HG03025 (cell line): ENCODE measurements around the gene PRR13.
"Not testable (repeated sequence)": the region's sequence is repeated elsewhere in the genome, so short reads cannot be mapped to it uniquely, and the experiment has no call there.

Experiments
- ATAC-seq: cut with Tn5 transposase; IDR thresholded peaks from one replicate; pipeline ENCODE4 v1.9.1; 2021; ENCODE audit warnings: mild to moderate bottlenecking, moderate library complexity; ENCODE audit not compliant: unreplicated experiment, low FRiP score

The PRR13 gene

DNA sequence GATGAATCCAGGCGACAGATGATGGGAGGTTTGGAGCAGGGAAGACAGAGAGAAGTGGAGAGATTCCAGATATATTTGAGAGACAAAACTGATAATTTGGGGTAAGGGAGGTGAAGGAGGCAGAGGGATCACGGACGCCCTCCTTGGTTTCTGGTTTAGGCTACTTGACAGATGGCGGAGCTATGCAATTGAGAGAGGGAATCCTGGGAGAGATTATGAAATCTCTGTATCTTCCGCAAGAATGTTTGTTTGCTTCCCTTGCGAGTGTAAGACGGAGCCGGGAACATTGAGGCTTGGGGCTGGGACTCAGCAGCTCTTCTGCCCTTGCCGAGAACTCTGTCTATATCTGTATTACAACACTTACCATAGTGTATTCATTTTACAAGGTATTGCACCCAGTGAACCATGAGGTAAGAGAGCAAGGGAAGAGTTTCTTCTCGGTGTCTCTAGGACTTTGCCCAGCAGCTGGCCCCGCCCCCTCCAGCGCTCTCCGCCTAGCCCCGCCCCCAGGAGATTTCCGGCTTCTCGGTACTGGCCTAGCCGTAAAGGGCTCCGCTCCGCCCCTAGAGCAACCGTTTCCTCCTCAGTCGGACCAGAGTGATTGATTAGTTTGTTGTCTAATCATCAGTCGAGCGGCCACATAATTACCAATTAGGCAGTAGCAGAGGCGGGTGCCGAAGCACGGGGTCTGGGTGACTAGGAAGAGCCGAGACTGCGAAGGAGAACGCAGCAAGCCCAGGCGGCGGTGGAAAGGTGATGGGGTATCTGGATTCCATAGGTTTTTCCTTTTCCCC, at the start of gene PRR13:
TSS of gene PRR13 (plus strand) at position 695 of the 794 bp plus-strand sequence. CDS start 981 bp downstream, outside the sequence.
- peak; percentile 89 for ATAC-seq

DNA sequence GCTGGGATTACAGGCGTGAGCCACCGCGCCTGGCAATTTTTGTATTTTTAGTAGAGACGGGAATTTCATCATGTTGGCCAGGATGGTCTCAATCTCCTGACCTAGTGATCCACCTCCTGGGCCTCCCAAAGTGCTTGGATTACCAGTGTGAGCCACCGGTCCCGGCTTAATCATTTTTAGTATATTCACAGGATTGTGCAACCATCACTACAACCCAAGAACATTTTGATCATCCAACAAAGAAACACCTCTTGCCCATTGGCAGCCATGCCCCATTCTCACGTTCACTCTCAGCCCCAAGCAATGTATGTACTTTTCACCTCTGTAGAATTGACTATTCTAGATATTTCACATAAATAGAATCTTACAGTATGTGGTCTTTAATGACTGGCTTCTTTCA, 41.6 kb upstream of the PRR13 start:
- ATAC-seq = no peak

GRCh38 chr12:53402351-53402750, 39.2 kb upstream of the PRR13 start:
- not testable (repeated sequence) for ATAC-seq

GRCh38 chr12:53402871-53403270, 38.7 kb upstream of the PRR13 start:
- ATAC-seq = no peak

- ATAC-seq = no peak
These were observed 30.6 kb upstream of the PRR13 start for GRCh38 chr12:53410951-53411350.

DNA sequence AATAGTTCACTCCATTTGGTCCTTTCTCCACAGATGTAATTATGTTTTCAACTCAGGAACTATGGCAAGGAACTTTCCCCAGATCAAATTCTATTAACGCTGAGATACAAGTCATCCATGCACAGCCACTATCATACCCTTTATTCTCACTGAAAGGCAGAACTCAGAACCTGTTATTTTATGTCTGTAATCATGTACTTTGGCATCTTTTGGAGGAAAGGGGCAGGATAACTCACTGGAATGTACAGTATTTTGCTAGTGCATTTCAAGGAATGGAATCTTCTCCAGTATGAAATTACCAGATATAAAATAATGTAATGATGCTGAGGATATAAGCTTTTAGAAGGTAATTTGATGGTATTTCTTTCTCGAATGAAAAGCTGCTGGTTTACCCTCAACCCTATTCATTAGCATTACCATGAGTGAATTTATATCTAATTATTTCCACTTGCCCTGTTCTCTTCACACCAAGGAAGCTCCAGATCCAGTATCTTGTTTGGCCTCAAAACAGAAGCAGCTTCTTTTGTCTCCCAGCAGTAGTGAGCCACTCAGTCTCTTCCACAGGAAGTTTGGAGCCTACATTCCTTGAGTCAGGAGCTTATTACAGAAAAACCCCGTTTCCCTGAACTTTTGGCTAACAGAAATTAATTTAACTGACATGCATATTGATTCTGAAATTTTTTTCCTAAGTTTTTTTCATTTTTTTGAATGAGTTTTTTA, 27.9 kb upstream of the PRR13 start:
- ATAC-seq = no peak

- no peak for ATAC-seq
These were observed 26.6 kb upstream of the PRR13 start for GRCh38 chr12:53414756-53415417.

DNA sequence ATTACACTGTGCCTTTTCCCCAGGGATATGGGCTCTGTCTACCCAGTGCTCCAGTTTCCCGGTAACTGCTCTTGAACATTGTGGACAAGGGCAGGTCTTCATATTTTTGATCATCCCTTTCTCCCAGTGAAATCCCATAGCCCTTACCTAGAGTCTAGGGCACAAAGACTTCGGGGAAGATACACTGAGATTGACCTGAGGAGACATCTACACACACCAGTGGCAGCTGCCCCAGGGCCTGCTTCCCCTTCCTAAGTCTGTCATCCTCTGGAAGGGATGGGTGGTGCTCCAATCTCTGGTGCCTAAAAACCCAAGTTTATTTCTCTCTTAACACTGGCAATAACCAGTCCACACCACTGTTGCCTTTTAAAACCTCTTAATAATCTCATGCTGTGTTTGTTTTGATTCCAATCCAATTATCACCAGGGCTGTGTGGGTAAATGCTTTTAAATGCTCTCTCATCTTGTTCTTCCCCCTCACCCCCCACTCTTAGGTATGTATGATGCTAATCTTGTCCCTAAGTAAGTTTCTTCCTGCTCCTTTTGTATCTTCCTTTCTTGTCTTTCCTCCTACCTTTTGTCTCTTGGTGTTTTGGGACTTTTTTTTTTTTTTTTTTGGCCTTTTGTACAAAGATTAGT, 25.7 kb upstream of the PRR13 start:
- ATAC-seq = not testable (repeated sequence)

DNA sequence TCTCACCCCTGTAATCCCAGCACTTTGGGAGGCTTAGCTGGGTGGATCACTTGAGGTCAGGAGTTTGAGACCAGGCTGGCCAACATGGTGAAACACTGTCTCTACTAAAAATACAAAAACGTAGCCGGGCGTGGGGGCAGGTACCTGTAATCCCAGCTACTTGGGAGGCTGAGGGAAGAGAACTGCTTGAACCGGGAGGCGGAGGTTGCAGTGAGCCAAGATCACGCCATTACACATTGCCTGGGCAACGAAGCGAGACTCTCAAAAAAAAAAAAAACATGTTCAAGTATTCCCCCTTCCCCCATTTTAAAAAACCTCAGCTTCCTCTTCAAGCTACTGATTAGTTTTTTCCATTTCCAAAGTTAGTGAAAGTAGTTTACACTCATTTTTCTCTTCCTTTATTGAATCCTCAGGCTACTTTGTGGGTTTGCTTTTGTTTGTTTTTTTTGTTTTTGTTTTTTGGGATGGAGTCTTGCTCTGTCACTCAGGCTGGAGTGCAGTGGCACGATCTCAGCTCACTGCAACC, 24.2 kb upstream of the PRR13 start:
- not testable (repeated sequence) for ATAC-seq

DNA sequence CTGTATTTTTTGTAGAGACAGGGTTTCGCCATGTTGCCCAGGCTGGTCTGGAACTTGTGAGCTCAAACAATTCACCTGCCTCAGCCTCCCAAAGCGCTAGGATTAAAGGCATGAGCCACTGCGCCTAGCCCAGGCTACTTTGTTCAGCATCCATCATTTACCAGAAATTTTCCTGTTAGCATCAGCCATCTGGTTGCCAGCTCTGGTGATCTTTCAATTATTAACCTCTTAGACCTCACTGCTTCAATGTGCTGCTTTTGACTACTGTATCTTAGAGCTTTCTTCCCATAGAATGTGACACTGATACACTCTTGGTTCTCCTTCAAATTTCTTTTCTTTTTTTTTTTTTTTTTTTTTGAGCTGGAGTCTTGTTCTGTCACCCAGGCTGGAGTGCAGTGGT, 23.3 kb upstream of the PRR13 start:
- ATAC-seq = no peak

- no peak for ATAC-seq
These were observed 21.8 kb upstream of the PRR13 start for GRCh38 chr12:53419756-53420155.

DNA sequence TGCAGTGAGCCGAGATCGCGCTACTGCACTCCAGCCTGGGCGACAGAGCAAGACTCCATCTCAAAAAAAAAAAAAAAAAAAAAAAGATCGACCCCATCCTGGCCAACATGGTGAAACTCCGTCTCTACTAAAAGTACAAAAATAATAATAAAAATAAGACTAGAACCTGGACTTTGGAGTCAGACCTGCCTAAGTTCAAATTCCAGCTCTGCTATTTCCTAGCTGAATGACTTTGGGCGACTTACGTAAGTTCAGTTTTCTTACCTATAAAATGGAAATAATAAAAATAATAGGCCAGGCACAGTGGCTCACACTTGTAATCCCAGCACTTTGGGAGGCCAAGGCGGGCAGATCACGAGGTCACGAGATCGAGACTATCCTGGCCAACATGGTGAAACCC, 19.3 kb upstream of the PRR13 start:
- ATAC-seq = not testable (repeated sequence)

GRCh38 chr12:53423597-53423996, 17.9 kb upstream of the PRR13 start, which contains the start of gene AMHR2:
Gene AMHR2, plus strand, starts transcription at chr12:53423855. Its CDS starts 80 bp downstream, at chr12:53423935.
- no peak for ATAC-seq

DNA sequence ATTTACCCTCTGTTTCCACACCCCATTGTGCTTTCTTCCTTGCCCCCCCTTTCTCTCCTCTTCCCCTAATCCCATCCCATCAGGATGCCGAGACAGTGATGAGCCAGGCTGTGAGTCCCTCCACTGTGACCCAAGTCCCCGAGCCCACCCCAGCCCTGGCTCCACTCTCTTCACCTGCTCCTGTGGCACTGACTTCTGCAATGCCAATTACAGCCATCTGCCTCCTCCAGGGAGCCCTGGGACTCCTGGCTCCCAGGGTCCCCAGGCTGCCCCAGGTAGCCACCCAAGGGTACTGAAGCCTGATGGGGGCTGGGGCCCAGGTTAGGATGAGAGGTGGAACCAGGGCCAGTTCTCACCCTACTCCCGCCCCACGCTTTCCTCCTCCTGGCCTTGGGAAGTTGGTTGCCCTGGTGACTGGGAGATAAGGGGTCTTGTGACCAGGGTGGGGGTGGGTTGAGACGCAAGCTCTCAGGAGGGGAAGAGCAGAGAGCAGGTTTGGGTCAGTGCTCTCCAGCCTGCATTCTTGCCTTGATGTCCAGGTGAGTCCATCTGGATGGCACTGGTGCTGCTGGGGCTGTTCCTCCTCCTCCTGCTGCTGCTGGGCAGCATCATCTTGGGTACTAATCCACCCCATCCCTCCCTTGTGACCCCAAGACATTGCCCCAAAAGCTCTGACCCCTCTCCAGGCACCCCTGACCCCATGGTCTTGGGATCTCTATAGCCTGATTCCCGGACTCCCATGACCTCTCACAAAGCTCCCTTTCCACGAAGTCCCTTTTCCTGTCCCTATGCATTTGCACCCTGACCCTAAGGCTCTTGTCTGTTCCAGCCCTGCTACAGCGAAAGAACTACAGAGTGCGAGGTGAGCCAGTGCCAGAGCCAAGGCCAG, 16.7 kb upstream of the PRR13 start:
- ATAC-seq = no peak

GRCh38 chr12:53425515-53426150, 15.9 kb upstream of the PRR13 start:
- ATAC-seq = no peak

DNA sequence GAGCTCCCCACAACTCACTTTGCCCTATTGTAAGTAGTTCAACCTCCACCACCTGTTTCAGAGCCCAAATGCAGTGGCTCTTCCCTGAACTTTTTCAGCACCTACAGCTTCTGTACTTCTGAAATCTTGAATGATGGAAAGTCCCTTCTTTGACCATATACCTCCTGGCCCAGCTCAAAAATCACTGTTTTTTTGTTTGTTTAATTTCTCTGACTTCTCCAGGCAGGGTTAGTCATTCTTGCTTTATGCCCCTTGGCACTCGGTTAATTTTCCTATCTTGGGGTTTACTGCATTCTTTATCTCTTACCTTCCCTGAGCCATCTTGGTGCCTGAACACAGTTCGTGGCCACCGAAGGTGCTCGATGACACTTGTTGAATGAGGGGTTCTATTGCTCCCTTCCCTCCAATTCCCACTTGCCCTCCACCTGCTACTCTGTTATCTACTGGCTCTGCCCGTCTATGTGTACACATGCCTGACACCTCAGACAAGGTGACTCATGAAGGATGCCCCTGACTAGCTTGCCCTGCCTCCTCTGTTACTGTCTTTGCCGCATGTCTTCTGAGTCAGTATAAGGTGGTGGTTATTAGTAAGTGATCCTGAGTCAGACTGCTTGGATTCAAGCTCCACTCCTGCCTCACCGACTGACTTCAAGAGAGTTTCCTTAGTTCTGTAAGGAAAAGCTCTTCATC, 13.5 kb upstream of the PRR13 start:
- ATAC-seq = no peak

GRCh38 chr12:53428741-53429140, 12.8 kb upstream of the PRR13 start:
- ATAC-seq = no peak

DNA sequence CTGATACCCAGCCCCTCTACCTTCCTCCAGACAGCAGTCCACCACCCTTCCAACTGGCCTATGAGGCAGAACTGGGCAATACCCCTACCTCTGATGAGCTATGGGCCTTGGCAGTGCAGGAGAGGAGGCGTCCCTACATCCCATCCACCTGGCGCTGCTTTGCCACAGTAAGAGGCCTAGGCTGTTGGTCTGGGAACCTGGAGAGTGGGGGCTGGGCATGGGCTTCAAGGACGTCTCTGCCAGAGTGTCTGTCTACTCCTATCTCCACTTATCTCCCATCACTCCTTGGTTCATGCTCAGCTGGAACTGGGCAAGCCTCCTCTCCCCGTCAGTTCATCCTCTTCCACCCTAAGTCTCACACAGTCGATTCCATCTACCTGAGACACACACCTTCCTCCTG, 11.4 kb upstream of the PRR13 start:
- no peak for ATAC-seq
